HG03060 (cell line): ENCODE data around the gene HIGD1A.

ENCODE experiments used
- ATAC-seq: cut with Tn5 transposase; IDR thresholded peaks from one replicate; pipeline ENCODE4 v1.9.1; 2021; ENCODE audit warnings: low read depth, moderate number of reproducible peaks; ENCODE audit not compliant: unreplicated experiment

Gene HIGD1A

GRCh38 chr3:42804106-42804830 lies at the start of gene HIGD1A:
Gene HIGD1A, minus strand, starts transcription at chr3:42804490. Its CDS starts 10,237 bp downstream, at chr3:42794253.
- ATAC-seq = peak; percentile 79

GRCh38 chr3:42853739-42854302 lies 49.5 kb upstream of the HIGD1A start:
- ATAC-seq = no peak

DNA sequence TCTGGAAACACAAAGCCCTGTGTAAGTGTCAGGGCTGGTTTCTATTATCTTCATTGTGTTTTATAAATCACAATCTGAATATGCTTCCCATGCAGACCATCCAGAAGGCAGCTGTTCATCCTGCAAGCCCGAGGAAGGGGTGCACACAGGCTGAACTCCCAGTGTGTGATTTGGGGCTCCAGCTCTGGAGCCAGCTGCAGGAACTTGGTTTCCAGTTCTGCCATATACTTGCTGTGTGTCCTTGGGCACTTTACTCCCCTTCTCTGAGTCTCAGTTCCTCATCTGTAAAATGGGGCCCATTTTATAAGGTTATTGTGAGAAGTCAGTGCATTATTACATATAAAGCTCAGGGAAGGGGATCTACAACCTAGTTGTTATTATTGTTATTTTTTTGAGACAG lies 48.8 kb upstream of the HIGD1A start:
- ATAC-seq = no peak

GRCh38 chr3:42852441-42852840 lies 48.2 kb upstream of the HIGD1A start:
- ATAC-seq = no peak

DNA sequence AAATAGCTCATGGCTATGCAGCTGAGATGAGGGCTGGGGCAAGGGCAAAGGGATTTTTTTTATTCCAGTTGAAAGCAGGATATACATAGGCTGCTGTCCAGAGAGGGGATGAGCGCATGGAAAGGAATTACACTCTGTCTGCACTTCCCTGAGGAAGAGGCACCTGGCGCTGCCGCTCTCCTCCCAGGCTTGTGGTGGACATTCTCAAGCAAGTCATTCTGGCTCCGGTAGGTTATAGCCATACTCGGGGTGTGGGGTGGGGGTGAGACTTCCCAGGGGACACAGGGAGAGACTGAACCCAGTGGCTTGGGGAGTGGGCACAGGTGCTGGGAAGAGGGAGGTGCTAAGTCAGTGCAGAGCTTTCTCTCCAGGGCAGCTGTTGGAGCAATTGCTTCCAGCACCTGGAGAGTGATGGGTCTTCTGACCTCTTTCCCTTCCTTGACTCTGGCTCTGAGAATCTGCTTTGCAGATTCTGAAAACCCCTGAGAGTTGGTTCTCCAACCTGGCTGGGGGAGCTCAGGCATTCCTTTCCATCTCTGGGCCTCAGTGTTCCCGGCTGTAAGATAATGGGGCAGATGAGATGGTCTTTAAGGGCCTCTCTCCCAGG lies 47.0 kb upstream of the HIGD1A start:
- no peak for ATAC-seq

GRCh38 chr3:42850263-42850662 lies 46.0 kb upstream of the HIGD1A start:
- ATAC-seq = no peak

- no peak for ATAC-seq
Observed at GRCh38 chr3:42849017-42849416, 44.7 kb upstream of the HIGD1A start.

DNA sequence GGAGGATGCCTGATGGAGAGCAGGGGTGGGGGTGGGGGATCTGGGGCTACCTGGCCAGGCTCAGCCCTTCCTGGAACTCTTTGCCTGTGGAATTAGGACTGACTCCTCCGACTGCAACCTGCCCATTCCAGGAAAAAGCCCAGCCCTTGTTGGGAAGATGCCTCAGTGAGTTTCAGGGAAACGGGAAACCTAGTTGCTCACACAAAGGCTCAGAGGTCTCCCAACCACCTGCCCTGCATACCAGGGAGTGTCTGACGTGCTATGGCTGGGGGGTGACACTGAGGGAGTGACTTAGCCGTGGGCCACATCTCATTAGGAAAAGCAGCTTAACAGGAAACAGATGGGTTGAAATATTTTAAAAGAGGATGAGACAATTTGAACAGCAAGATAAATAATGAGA lies 43.4 kb upstream of the HIGD1A start:
- no peak for ATAC-seq

DNA sequence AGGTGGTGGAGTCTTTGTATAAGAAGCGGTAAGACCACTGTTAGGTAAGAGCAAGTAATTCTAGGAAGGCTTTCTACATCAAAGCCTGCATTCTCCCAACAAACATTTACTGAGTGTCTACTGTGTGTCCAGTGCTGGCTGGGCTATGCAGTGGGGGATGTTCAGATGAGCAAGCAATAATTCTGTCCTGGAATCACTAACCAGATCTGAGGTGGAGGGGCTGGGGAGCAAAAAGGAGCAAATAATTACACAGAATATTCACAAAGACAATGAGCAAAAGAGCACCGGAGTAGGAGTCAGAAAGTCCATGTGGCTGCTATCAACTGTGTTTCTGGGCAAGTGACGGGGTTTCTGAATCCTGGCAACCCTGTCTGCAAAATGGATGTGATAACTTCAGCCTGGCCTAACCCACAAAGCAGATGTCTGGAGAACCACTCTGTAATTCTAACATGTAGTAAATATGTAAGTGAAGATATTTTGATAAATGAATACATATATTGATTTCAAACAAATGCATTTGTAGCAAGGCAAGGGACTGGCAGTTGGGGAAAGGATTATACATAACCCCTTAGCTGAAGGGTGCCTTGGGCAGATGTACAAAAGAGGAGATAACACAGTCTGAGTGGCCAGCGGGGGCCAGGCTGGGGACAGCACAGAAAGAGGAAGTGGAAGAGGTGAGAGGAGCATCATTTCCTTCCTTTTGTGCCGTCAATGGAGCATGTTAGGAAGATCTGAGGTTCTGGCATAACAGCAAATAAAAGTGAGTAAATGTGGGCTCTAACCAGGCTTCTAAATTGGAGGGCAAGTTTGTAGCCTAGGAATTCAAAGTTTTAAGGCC lies 42.6 kb upstream of the HIGD1A start:
- peak; percentile 50 for ATAC-seq

DNA sequence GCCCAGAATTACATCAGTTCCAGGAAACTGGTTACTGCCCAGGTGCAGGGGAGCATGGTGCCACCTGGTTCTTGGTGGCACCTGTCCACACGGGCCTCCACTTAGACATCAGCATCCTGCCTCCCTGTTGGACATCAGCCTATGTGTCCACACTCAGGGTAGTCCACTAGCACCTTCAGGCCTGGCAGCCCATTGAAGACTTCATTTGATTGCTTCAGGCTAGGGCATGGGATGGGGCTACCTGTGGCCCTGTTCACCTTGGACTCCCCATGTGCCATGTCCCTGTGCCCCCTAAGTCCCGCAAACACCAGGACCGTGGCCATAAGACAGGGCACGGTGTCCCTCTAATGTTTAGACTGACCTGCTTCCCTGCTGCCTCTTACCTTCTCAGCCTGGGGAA lies 40.5 kb upstream of the HIGD1A start:
- ATAC-seq = no peak

DNA sequence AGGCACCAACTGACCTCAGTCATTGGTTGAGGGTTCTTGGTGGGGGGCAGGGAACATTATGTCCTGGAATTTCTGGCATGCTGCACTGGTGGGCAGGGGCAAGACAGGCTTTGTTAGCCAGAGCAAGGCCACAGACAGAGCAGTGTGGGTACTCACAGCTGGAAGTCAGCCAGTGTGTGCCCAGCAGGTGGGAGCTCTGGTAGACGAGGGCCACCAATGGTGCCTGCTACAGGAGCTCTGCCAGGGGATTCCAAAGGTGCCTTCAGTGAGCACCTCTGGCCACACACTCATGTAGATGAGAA lies 40.1 kb upstream of the HIGD1A start:
- no peak for ATAC-seq

GRCh38 chr3:42843713-42844411 lies 39.6 kb upstream of the HIGD1A start:
- ATAC-seq = no peak

DNA sequence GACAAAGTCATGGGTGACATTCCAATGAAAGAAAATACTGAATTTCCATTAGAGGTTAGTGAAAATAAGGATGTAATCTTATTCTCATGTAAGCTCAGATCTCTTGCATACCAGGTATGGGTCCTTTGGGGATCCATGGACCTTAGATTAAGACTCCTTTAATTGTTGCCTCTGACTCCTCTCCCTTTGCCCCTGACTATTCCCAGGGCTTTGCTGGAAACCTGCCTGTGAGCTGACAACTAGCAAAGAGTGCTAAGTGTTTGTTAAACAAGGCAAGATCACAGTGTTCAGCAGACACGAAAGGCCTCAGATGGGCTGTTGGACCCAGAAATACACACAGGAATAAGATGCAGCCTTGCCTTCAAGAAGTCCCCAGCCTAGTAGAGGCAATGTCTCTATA lies 37.0 kb upstream of the HIGD1A start:
- ATAC-seq = no peak

- ATAC-seq = no peak
Observed at GRCh38 chr3:42839616-42840015, 35.3 kb upstream of the HIGD1A start.

GRCh38 chr3:42838571-42838970 lies 34.3 kb upstream of the HIGD1A start:
- no peak for ATAC-seq

- ATAC-seq = no peak
Observed at GRCh38 chr3:42836150-42837123, 32.1 kb upstream of the HIGD1A start.

GRCh38 chr3:42831321-42831713 lies 27.0 kb upstream of the HIGD1A start:
- ATAC-seq = no peak

DNA sequence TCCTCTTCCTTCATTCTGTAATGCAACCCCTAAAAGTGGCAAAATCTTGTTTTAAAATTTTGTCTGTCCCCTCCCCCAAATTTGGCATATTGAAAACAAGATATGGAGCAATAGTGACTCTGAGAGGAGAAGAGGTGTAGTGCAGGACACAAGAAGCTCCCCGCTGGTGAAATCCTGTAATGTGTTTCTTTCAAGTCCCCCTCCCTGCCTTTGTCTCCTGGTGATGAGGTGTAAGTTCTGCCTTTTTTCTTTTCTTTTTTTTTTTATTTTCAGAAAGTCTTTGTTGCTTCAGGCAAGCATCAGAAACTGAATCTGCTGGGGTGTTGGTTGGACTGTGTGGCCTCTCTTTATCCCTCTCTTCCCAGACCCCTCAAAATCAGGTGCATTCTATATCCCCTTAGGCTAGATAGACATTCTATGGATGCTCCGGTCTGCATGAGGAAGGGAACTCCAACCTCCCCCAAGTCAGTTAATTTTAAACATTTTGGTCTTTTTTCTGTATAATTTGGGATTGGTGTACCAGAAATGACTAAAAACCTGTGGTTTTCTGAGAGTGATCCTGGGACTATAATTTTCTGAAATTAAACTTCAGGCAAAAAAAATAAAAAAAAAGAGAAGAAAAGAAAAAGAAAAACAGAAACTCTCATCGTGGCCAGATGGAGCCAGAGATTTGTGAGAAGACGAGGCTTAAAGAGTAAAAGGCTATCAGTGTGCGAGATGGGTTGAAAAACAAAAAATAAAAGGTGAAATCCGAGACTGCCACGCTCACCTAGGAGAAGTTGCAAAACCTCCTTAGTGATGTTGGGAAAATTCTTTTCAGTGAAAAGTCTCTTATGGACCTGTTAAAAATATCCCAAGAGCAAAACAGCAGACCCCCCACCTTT lies 26.4 kb upstream of the HIGD1A start:
- ATAC-seq = no peak
